GM20431 (cell line): ENCODE measurements around the gene PLA2G10.
"Not testable (repeated sequence)": the region's sequence is repeated elsewhere in the genome, so short reads cannot be mapped to it uniquely, and the experiment has no call there.

Experiments used
- in situ Hi-C: fragments of 300-500 bp; cut with MseI, MboI; formaldehyde crosslinking; loops from one replicate; pipeline ENCODE4 v1.15.0; 2020; ENCODE audit warnings: low sequenced_read_pairs; ENCODE audit not compliant: unreplicated experiment

The PLA2G10 gene

GRCh38 chr16:14668556-14669223 lies 25.4 kb downstream of the PLA2G10 start:
- in situ Hi-C loops, result no loop called here

- in situ Hi-C loops, result no loop called here
Observed at GRCh38 chr16:14667347-14668266, 26.5 kb downstream of the PLA2G10 start.

- in situ Hi-C loops, result no loop called here
Observed at GRCh38 chr16:14658063-14658462, 36.0 kb downstream of the PLA2G10 start.

- in situ Hi-C loops, result no loop called here
Observed at GRCh38 chr16:14652726-14653125, 41.4 kb downstream of the PLA2G10 start.

GRCh38 chr16:14650629-14651028 lies 43.5 kb downstream of the PLA2G10 start:
- in situ Hi-C loops, result no loop called here

- in situ Hi-C loops, result no loop called here
Observed at GRCh38 chr16:14649816-14650215, 44.3 kb downstream of the PLA2G10 start.

- in situ Hi-C loops, result no loop called here
Observed at GRCh38 chr16:14641926-14642325, 52.2 kb downstream of the PLA2G10 start.

- in situ Hi-C loops, result no loop called here
Observed at GRCh38 chr16:14641206-14641605, 52.9 kb downstream of the PLA2G10 start.

GRCh38 chr16:14640538-14640937 lies 53.6 kb downstream of the PLA2G10 start:
- in situ Hi-C loops, result no loop called here

GRCh38 chr16:14636951-14637240 lies 57.2 kb downstream of the PLA2G10 start:
- in situ Hi-C loops, result not testable (repeated sequence)

GRCh38 chr16:14636179-14636950 lies 57.7 kb downstream of the PLA2G10 start:
- in situ Hi-C loops, result not testable (repeated sequence)

- in situ Hi-C loops, result no loop called here
Observed at GRCh38 chr16:14635395-14636165, 58.5 kb downstream of the PLA2G10 start.

- in situ Hi-C loops, result no loop called here
Observed at GRCh38 chr16:14634389-14634725, 59.8 kb downstream of the PLA2G10 start.

GRCh38 chr16:14632693-14633569 lies 61.2 kb downstream of the PLA2G10 start, which contains the start of gene BFAR:
Gene BFAR, plus strand, starts transcription at chr16:14632951. Its CDS starts 11,396 bp downstream, at chr16:14644347.
- in situ Hi-C loops, result no loop called here

- in situ Hi-C loops, result not testable (repeated sequence)
Observed at GRCh38 chr16:14630620-14631330, 63.3 kb downstream of the PLA2G10 start.

- in situ Hi-C loops, result no loop called here
Observed at GRCh38 chr16:14629919-14630619, 64.0 kb downstream of the PLA2G10 start, which contains the start of gene PARN. Gene PARN, minus strand, starts transcription at chr16:14630260. Its CDS starts 135 bp downstream, at chr16:14630125.

GRCh38 chr16:14629612-14629918 lies 64.5 kb downstream of the PLA2G10 start:
- in situ Hi-C loops, result no loop called here
